Gastrocnemius medialis (tissue), 4 donors: Measurements from ENCODE around the gene IYD. TPM values are rescaled to one million over a fixed set of nuclear protein-coding genes. Genes with fewer than 3 reads are reported as not detected.

Experiments used
- ATAC-seq, 2 donors: fragments of 150-250 bp; one replicate each; pipeline ENCODE4 v1.9.1; 2016
- DNase-seq, 2 donors: peaks; one replicate each; pipeline ENCODE4 v3.0.0-alpha.2; 2019
- H3K27ac ChIP-seq, 4 donors: fragments of 200-600 bp; sonication (generic); 1 replicate in 1 of 4; 2 replicates in 3 of 4; pipeline ENCODE4 v1.5.1; 2016 to 2018; ENCODE audit warnings: mild to moderate bottlenecking in 2 of 4, moderate library complexity in 1 of 4
- H3K27me3 ChIP-seq, 3 donors: fragments of 200-600 bp; sonication (generic) in 2 of 3; 1 replicate in 1 of 3; 2 replicates in 2 of 3; pipeline versions ENCODE4 v1.5.1 to v1.6.0; 2016 to 2019; ENCODE audit warnings: mild to moderate bottlenecking in 1 of 3, moderate library complexity in 1 of 3
- H3K36me3 ChIP-seq, 2 donors: fragments of 200-600 bp; sonication (generic) in 1 of 2; one replicate each; pipeline ENCODE4 v1.5.1; 2017 to 2018
- H3K4me1 ChIP-seq, 2 donors: fragments of 200-600 bp; sonication (generic) in 1 of 2; one replicate each; pipeline ENCODE4 v1.5.1; 2016 to 2017; ENCODE audit warnings: mild to moderate bottlenecking in 2 of 2
- H3K4me3 ChIP-seq, 4 donors: fragments of 200-600 bp; sonication (generic) in 3 of 4; 1 replicate in 1 of 4; 2 replicates in 3 of 4; pipeline ENCODE4 v1.5.1; 2016 to 2019; ENCODE audit warnings: mild to moderate bottlenecking in 2 of 4
- H3K9me3 ChIP-seq, 3 donors: fragments of 200-600 bp; sonication (generic) in 2 of 3; 1 replicate in 1 of 3; 2 replicates in 2 of 3; pipeline ENCODE4 v1.5.1; 2016 to 2019
- POLR2A ChIP-seq, 2 donors: fragments of 450-650 bp; IDR thresholded peaks; one replicate each; pipeline ENCODE4 v1.6.1; 2017; ENCODE audit warnings: antibody characterized with exemption in 2 of 2, mild to moderate bottlenecking in 2 of 2, moderate library complexity in 2 of 2
- in situ Hi-C, 4 donors: fragments of 200-750 bp; cut with MboI; loops; one replicate each; pipeline versions ENCODE4 v1.15.0 to v1.8.0; 2017; ENCODE audit warnings: low sequenced_read_pairs in 4 of 4
- intact Hi-C: fragments of 100-400 bp; cut with DNase I; formaldehyde crosslinking; loops from one replicate; pipeline ENCODE4 v1.15.1; 2023; ENCODE audit warnings: low total_unique reads
- total RNA-seq, 4 donors: library from RNA; depleted of rRNA; stranded (reverse); fragments of >200 nt; gene quantifications; one replicate each; pipeline versions ENCODE4 v1.1.0 to v1.2.3, GENCODE V29; 2016
- TF ChIP-seq, protein P1 (sequence below), 5 experiments: fragments of 450-650 bp in 3 of 5; fragments of 200-600 bp in 2 of 5; sonication (generic) in 2 of 5; IDR thresholded peaks in 4 of 5; conservative IDR thresholded peaks in 1 of 5; 1 replicate in 4 of 5; 2 replicates in 1 of 5; pipeline ENCODE4 v1.5.1; 2016 to 2019; ENCODE audit warnings: antibody characterized with exemption in 5 of 5, mild to moderate bottlenecking in 3 of 5, moderate library complexity in 3 of 5

The IYD gene
- total RNA-seq, 4 donors from 2014 or later: 0.10 to 0.20 TPM; not detected in 2

DNA sequence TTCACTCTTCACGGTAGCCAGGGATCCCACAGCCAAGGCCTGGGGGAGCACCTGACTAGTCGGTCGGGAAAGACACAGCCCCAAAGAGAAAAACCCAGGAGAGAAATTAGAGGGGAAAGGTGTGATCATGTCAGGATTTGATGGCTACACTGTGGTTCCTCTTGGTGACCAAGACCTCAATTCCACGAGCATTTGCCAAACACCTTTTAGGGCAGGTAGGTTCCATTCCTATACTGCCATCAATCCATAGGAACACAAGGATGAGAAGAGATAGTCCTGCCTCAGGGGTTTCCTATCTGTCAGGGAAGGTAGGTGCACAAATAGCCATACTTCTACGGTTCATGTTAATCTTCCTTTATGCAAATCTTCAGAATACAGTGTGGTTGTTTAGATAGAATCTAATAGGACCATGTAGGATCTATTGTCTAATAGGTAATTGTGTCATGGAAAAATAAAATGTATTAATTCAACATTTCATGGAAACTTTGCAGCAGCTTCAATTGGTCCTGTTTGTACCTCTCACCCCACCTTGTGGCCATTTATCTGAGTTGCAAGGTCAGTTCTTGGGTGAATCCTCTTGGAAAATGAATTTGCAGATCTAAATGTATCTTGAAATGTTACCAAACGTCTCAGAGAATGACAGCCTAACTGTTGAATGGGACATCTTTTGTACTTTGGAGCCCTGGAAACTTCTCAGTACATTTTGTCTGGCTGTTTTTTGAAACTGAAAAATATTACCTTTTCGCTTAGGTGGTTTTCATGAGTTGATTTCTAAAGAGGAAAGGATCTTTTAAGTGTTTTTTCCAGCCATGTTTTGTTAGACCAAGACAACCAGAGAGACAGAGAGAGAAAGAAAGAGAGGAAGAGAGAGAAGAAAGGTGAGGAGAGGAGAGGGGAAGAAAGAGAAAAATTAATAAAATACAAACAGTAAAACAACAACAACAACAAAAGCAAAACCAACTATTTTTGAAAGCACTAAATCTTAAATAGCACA, 33.7 kb upstream of the IYD start:
- DNase-seq (no peak), ATAC-seq (peak; percentile 33 to 54)
- H3K27ac ChIP-seq: no peak overlapping the region
- H3K4me1 ChIP-seq: no peaks in the 10 kb centered on the region
- intact Hi-C loops (loop anchor here (1.0 kb wide), 1 partner anchor 255 kb away; no protein-coding TSS in a partner anchor), in situ Hi-C loops (loop anchor here (5.0 kb wide), 2 partner anchors 253 to 258 kb away; no protein-coding TSS in a partner anchor)
- H3K9me3 ChIP-seq: no peaks in the 10 kb centered on the region
- H3K27me3 ChIP-seq: no peaks in the 10 kb centered on the region
- H3K36me3 ChIP-seq: no peaks in the 10 kb centered on the region
- H3K4me3 ChIP-seq: no peak overlapping the region
- TF ChIP-seq, protein P1, sequence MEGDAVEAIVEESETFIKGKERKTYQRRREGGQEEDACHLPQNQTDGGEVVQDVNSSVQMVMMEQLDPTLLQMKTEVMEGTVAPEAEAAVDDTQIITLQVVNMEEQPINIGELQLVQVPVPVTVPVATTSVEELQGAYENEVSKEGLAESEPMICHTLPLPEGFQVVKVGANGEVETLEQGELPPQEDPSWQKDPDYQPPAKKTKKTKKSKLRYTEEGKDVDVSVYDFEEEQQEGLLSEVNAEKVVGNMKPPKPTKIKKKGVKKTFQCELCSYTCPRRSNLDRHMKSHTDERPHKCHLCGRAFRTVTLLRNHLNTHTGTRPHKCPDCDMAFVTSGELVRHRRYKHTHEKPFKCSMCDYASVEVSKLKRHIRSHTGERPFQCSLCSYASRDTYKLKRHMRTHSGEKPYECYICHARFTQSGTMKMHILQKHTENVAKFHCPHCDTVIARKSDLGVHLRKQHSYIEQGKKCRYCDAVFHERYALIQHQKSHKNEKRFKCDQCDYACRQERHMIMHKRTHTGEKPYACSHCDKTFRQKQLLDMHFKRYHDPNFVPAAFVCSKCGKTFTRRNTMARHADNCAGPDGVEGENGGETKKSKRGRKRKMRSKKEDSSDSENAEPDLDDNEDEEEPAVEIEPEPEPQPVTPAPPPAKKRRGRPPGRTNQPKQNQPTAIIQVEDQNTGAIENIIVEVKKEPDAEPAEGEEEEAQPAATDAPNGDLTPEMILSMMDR (IDR thresholded peaks at IDR 0.05 in 4 of 5, conservative IDR thresholded peaks at IDR 0.05 in 1 of 5): peak; percentile 79 to 92 (median 84)
- no peak for TF ChIP-seq POLR2A (IDR thresholded peaks at IDR 0.05)

DNA sequence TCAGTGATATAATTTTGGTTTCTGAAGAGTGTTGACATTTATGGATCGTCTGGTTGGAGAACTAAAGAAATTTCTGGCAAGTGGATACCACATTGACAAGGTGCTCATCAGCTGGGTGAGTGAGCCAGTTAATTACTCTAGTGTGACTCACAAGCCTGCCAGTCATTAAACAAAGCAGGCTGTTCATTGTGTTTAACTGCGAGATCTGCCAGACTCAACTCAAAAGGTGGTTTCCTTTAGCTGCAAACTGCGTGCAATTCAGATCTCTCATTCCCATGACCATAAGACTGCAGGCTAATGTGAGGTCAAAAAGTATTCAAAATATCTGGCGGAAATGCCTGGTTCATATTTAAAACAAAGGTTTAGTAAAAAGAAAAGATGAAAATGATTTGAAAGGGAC, 32.5 kb upstream of the IYD start:
- TF ChIP-seq POLR2A (IDR thresholded peaks at IDR 0.05): no peak
- in situ Hi-C loops: loop anchor here (5.0 kb wide), 2 partner anchors 254 to 259 kb away; no protein-coding TSS in a partner anchor
- H3K27me3 ChIP-seq: no peaks in the 10 kb centered on the region
- DNase-seq (no peak), ATAC-seq (no peak)
- no peak overlapping the region for H3K4me3 ChIP-seq
- H3K36me3 ChIP-seq: no peaks in the 10 kb centered on the region
- H3K4me1 ChIP-seq: no peaks in the 10 kb centered on the region
- H3K27ac ChIP-seq: no peak overlapping the region
- intact Hi-C loops: no loop called here
- no peaks in the 10 kb centered on the region for H3K9me3 ChIP-seq

GRCh38 chr6:150336708-150337107, 32.1 kb upstream of the IYD start:
- ATAC-seq (no peak), DNase-seq (no peak)
- H3K36me3 ChIP-seq: no peaks in the 10 kb centered on the region
- TF ChIP-seq POLR2A (IDR thresholded peaks at IDR 0.05): no peak
- TF ChIP-seq, protein P1 (IDR thresholded peaks at IDR 0.05 in 4 of 5, conservative IDR thresholded peaks at IDR 0.05 in 1 of 5): no peak
- H3K9me3 ChIP-seq: no peaks in the 10 kb centered on the region
- no peak overlapping the region for H3K4me3 ChIP-seq
- no peaks in the 10 kb centered on the region for H3K4me1 ChIP-seq
- intact Hi-C loops (no loop called here), in situ Hi-C loops (loop anchor here (5.0 kb wide), 2 partner anchors 254 to 259 kb away; no protein-coding TSS in a partner anchor)
- H3K27ac ChIP-seq: no peak overlapping the region
- no peaks in the 10 kb centered on the region for H3K27me3 ChIP-seq

DNA sequence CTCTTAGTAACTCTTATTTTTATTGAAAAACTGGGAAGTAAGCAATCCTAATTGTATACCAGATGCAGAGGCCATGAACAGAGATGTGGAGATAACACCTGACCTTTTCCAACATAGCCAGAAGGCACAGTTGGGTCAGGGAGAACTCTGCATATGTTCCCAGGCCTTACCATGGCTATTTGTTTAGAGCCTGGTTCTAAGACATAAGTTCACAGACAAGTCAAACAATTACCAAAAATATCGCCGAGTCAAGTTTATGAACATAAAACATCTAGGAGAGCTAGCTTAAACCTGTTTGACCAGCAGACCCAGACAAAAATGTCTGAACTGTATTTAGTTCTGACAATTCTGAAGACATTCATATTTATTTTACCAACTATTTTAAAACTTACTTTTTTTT, 26.7 kb upstream of the IYD start:
- intact Hi-C loops: no loop called here

DNA sequence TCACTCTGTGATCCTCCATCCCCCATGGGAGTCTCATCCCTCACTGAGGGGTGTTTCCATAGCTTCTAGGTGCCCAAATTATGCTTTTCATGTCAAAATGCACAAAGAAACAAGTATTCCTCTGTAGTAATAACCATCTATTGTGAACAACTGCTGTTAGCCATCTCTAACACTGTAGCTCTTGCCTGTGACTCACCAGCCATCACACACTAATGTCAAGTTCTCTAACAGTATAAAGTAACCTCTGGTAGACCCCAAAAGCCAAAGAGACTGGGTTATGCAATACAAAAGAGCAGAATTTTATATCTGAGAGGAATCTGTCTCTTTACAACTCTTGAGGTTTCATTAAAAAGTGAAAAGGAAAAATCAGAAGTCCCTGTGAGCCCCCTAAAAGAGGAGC, 25.4 kb upstream of the IYD start:
- intact Hi-C loops: no loop called here

More for the DNA sequence above, 26.7 kb upstream of the IYD start:
- in situ Hi-C loops: no loop called here
- no peak overlapping the region for H3K4me3 ChIP-seq
- H3K9me3 ChIP-seq: no peaks in the 10 kb centered on the region
- H3K27ac ChIP-seq: no peak overlapping the region
- no peak for ATAC-seq
- no peaks in the 10 kb centered on the region for H3K27me3 ChIP-seq
- no peak for DNase-seq
- no peaks in the 10 kb centered on the region for H3K4me1 ChIP-seq
- H3K36me3 ChIP-seq: no peaks in the 10 kb centered on the region
- TF ChIP-seq, protein P1 (IDR thresholded peaks at IDR 0.05 in 4 of 5, conservative IDR thresholded peaks at IDR 0.05 in 1 of 5): no peak
- no peak for TF ChIP-seq POLR2A (IDR thresholded peaks at IDR 0.05)

More for the DNA sequence above, 25.4 kb upstream of the IYD start:
- H3K27ac ChIP-seq: no peak overlapping the region
- no peaks in the 10 kb centered on the region for H3K27me3 ChIP-seq
- ATAC-seq (no peak), DNase-seq (no peak)
- no peak overlapping the region for H3K4me3 ChIP-seq
- H3K9me3 ChIP-seq: no peaks in the 10 kb centered on the region
- no peaks in the 10 kb centered on the region for H3K4me1 ChIP-seq
- TF ChIP-seq, protein P1 (IDR thresholded peaks at IDR 0.05 in 4 of 5, conservative IDR thresholded peaks at IDR 0.05 in 1 of 5): no peak
- TF ChIP-seq POLR2A (IDR thresholded peaks at IDR 0.05): no peak
- H3K36me3 ChIP-seq: no peaks in the 10 kb centered on the region
- in situ Hi-C loops: no loop called here
